Liver (tissue), 9 donors: ENCODE measurements around the gene DPYSL4. TPM values are rescaled to one million over a fixed set of nuclear protein-coding genes. Genes with fewer than 3 reads are reported as not detected.

Experiments
- DNase-seq: peaks from one replicate; pipeline ENCODE4 v3.0.0-alpha.2; 2017; ENCODE audit warnings: low spot score
- H3K27ac ChIP-seq, 2 donors: one replicate each; pipeline ENCODE4 v1.7.0; 2013; ENCODE audit warnings: inconsistent platforms in 2 of 2, low read length in 2 of 2, control low read depth in 1 of 2, low read depth in 1 of 2, mild to moderate bottlenecking in 1 of 2
- H3K27me3 ChIP-seq, 4 donors: one replicate each; pipeline versions ENCODE4 v1.6.1 to v1.7.0; 2013; ENCODE audit warnings: low read length in 3 of 4, inconsistent platforms in 1 of 4, mild to moderate bottlenecking in 1 of 4, moderate library complexity in 1 of 4; ENCODE audit not compliant: control insufficient read depth in 4 of 4, insufficient read depth in 4 of 4
- H3K36me3 ChIP-seq, 4 donors: one replicate each; pipeline versions ENCODE4 v1.6.1 to v1.7.0; 2013; ENCODE audit warnings: low read length in 3 of 4, mild to moderate bottlenecking in 3 of 4, low read depth in 1 of 4, moderate library complexity in 1 of 4; ENCODE audit not compliant: control insufficient read depth in 4 of 4, insufficient read depth in 3 of 4
- H3K4me1 ChIP-seq, 4 donors: one replicate each; pipeline versions ENCODE4 v1.6.1 to v1.7.0; 2013; ENCODE audit warnings: low read length in 3 of 4, mild to moderate bottlenecking in 3 of 4, moderate library complexity in 1 of 4; ENCODE audit not compliant: control insufficient read depth in 4 of 4, insufficient read depth in 4 of 4
- H3K4me3 ChIP-seq, 3 donors: one replicate each; pipeline versions ENCODE4 v1.6.1 to v1.7.0; 2013; ENCODE audit warnings: low read length in 3 of 3, control low read depth in 1 of 3, low read depth in 1 of 3, mild to moderate bottlenecking in 1 of 3
- H3K9ac ChIP-seq, 2 donors: one replicate each; pipeline ENCODE4 v1.7.0; 2013; ENCODE audit warnings: low read length in 2 of 2, mild to moderate bottlenecking in 2 of 2, moderate library complexity in 2 of 2, control low read depth in 1 of 2, low read depth in 1 of 2
- H3K9me3 ChIP-seq, 4 donors: one replicate each; pipeline versions ENCODE4 v1.6.1 to v1.7.0; 2013; ENCODE audit warnings: low read length in 3 of 4; ENCODE audit not compliant: control insufficient read depth in 4 of 4
- EGR1 ChIP-seq, 2 donors: IDR thresholded peaks; 2 replicates each; pipeline ENCODE4 v1.6.1; 2016 to 2018; ENCODE audit warnings: antibody characterized with exemption in 2 of 2, low read depth in 2 of 2
- FOXA1 ChIP-seq: IDR thresholded peaks from 2 replicates; pipeline ENCODE4 v1.6.1; 2016; ENCODE audit warnings: antibody characterized with exemption
- FOXA2 ChIP-seq: IDR thresholded peaks from 2 replicates; pipeline ENCODE4 v1.6.1; 2016; ENCODE audit warnings: antibody characterized with exemption
- GABPA ChIP-seq, 2 donors: IDR thresholded peaks in 1 of 2; conservative IDR thresholded peaks in 1 of 2; 2 replicates each; pipeline ENCODE4 v1.6.1; 2016; ENCODE audit warnings: antibody characterized with exemption in 2 of 2, mild to moderate bottlenecking in 1 of 2, moderate library complexity in 1 of 2
- HNF4A ChIP-seq, 2 donors: conservative IDR thresholded peaks; 2 replicates each; pipeline ENCODE4 v1.6.1; 2016; ENCODE audit warnings: antibody characterized with exemption in 2 of 2, mild to moderate bottlenecking in 2 of 2
- HNF4G ChIP-seq: IDR thresholded peaks from 2 replicates; pipeline ENCODE4 v1.6.1; 2016; ENCODE audit warnings: antibody characterized with exemption
- JUND ChIP-seq, 2 donors: IDR thresholded peaks; 2 replicates each; pipeline ENCODE4 v1.6.1; 2016; ENCODE audit warnings: antibody characterized with exemption in 2 of 2
- MAX ChIP-seq: IDR thresholded peaks from 2 replicates; pipeline ENCODE4 v1.6.1; 2016; ENCODE audit warnings: antibody characterized with exemption
- NR2F2 ChIP-seq: IDR thresholded peaks from 2 replicates; pipeline ENCODE4 v1.6.1; 2016; ENCODE audit warnings: antibody characterized with exemption
- REST ChIP-seq: IDR thresholded peaks from 2 replicates; pipeline ENCODE4 v1.6.1; 2016; ENCODE audit warnings: antibody characterized with exemption, mild to moderate bottlenecking
- RXRA ChIP-seq, 2 donors: IDR thresholded peaks; 2 replicates each; pipeline ENCODE4 v1.6.1; 2017 to 2018; ENCODE audit warnings: antibody characterized with exemption in 2 of 2, mild to moderate bottlenecking in 1 of 2
- SP1 ChIP-seq: IDR thresholded peaks from 2 replicates; pipeline ENCODE4 v1.6.1; 2018; ENCODE audit warnings: antibody characterized with exemption, mild to moderate bottlenecking
- WGBS: extraction: QIAGEN DNeasy Blood & Tissue Kit; methylation state at CpG from one replicate; pipeline ENCODE4 v1.1.7; 2013; 5-methylcytosine and 5-hydroxymethylcytosine counted together
- polyA plus RNA-seq, 2 donors: library from polyadenylated mRNA; stranded (reverse) in 1 of 2; unstranded in 1 of 2; fragments of 200-250 nt in 1 of 2; fragments of >200 nt in 1 of 2; fragmentation: Nextera tagmentation in 1 of 2; extraction: Ambion mirVana in 1 of 2; gene quantifications; one replicate each; pipeline versions ENCODE4 v1.2.1 to v1.2.3, GENCODE V29; 2013 to 2015
- total RNA-seq, 2 donors: library from RNA; depleted of rRNA; stranded (reverse); fragments of >200 nt; gene quantifications; one replicate each; pipeline ENCODE4 v1.2.3, GENCODE V29; 2014
- donor health status: healthy.
- donor health status: healthy.
- donor health status: healthy.
- donor health status: healthy.
- donor health status: healthy.

DPYSL4 gene
- total RNA-seq (1 to 10 TPM in 1 of 2 donors, under 1 TPM in 1; 0.23 to 2.2 TPM), polyA plus RNA-seq (under 1 TPM; 0.19 to 0.28 TPM)

- Histone ChIP-seq H3K36me3 (no peaks in the 10 kb centered on the region), H3K9me3 (no peaks in the 10 kb centered on the region), H3K4me3 (peak within 1 kb of the TSS in 1 of 3 donors; percentile 49), H3K4me1 (peaks cover 8 to 21% (median 15%) of the 10 kb centered on the region in 4 donors), H3K27me3 (peaks cover 0 to 10% (median 4%) of the 10 kb centered on the region in 4 donors), H3K9ac (no peak within 1 kb of the TSS), H3K27ac (no peak within 1 kb of the TSS)
- 5% methylated on average over 109 of the region's 109 CpGs for WGBS
- no peak for DNase-seq
- no peak for TF ChIP-seq HNF4A (conservative IDR thresholded peaks at IDR 0.05)
- no peak for TF ChIP-seq MAX
- TF ChIP-seq FOXA2, result no peak
- TF ChIP-seq HNF4G, result no peak
- no peak for TF ChIP-seq RXRA (IDR thresholded peaks at IDR 0.05)
- TF ChIP-seq SP1, result no peak
- TF ChIP-seq NR2F2, result no peak
Observed at GRCh38 chr10:132186488-132187429, at the start of gene DPYSL4. DPYSL4 (plus strand) TSS chr10:132186948; CDS start chr10:132187064, 116 bp downstream.

- TF ChIP-seq HNF4A (conservative IDR thresholded peaks at IDR 0.05) (no peak), EGR1 (IDR thresholded peaks at IDR 0.05; ENCODE audit: low read depth in 2 of 2) (no peak), JUND (IDR thresholded peaks at IDR 0.05) (no peak), GABPA (IDR thresholded peaks at IDR 0.05 in 1 of 2, conservative IDR thresholded peaks at IDR 0.05 in 1 of 2) (no peak), FOXA2 (no peak), FOXA1 (no peak), MAX (no peak), REST (no peak), HNF4G (no peak), RXRA (IDR thresholded peaks at IDR 0.05) (no peak)
- Histone ChIP-seq H3K4me1 (no peaks in the 10 kb centered on the region), H3K9me3 (no peaks in the 10 kb centered on the region), H3K36me3 (no peaks in the 10 kb centered on the region), H3K9ac (no peak overlapping the region), H3K27me3 (no peaks in the 10 kb centered on the region), H3K4me3 (no peak overlapping the region), H3K27ac (no peak overlapping the region)
- DNase-seq, result no peak
- 93% methylated on average over 40 of the region's 40 CpGs for WGBS
Observed at GRCh38 chr10:132137111-132138072, 49.4 kb upstream of the DPYSL4 start.
